ENCODE data around the gene FLOT2.
"Not testable (repeated sequence)": the region's sequence is repeated elsewhere in the genome, so short reads cannot be mapped to it uniquely, and the experiment has no call there.

Gene FLOT2

DNA sequence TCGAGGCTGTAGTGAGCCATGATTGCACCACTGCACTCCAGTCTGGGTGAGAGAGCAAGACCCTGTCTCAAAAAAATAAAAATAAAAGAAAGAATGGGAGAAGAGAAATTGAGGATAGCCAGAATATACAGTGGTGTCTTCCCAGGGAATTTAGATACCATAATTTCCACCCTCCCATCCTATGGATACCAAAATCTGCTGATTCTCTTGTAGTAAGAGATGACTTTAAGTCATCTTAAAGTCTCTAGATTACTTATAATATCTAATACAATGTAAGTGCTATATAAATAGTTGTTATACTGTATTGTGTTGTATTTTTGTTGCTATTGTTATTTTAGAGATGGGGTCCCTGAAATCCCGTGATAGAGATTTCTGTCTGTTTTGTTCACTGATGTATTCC lies 44.2 kb downstream of the FLOT2 start:
- in situ Hi-C loops (cut with MboI; ENCODE audit: low sequenced_read_pairs) = no loop called here

DNA sequence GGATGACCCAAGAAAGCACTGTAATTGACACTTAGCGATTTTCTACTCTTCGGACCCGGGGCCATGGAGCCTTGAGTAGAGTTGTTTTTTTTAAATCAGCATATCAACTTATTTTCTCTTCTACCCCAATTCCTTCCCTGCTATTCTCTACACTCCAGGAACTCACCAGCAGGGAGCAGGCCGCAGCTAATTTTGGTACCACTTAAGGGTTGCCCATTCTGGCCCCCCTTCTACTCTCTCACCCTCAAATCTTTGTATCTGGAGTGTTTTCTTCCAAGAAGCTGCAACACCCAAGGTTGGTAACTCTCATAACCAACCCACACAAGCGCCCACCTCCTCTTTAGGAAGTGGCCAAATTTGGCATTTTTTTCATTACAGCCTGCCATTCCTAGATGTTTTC lies 48.3 kb downstream of the FLOT2 start:
- in situ Hi-C loops (cut with MboI; ENCODE audit: low sequenced_read_pairs) = no loop called here

DNA sequence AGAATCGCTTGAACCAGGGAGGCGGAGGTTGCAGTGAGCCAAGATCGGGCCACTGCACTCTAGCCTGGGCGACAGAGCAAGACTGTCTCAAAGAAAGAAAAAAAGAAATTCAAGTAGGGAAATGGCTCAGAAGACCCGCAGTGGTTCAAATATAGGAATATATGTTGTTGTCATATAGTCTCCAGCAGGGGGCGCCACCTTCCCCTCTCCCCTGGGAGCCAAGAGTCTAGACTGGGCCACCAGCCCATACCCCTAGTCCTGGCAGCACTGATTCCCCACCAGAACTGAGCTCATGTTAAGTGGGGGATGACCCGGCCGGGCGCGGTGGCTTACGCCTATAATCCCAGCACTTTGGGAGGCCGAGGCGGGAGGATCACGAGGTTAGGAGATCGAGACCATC lies 48.9 kb downstream of the FLOT2 start:
- in situ Hi-C loops (cut with MboI; ENCODE audit: low sequenced_read_pairs) = not testable (repeated sequence)

DNA sequence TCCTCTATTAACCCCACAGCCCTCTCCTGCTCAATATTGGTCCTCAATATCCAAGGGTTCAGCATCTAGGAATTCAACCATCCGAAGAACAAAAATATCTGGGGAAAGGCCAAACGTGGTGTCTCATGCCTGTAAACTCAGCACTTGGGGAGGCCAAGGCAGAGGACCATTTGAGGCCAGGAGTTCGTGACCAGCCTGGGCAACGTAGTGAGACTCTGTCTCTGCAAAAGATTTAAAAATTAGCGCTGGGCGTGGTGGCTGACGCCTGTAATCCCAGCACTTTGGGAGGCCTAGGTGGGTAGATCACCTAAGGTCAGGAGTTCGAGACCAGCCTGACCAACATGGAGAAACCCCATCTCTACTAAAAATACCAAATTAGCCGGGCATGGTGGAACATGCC lies 50.8 kb downstream of the FLOT2 start:
- in situ Hi-C loops (cut with MboI; ENCODE audit: low sequenced_read_pairs) = not testable (repeated sequence)

DNA sequence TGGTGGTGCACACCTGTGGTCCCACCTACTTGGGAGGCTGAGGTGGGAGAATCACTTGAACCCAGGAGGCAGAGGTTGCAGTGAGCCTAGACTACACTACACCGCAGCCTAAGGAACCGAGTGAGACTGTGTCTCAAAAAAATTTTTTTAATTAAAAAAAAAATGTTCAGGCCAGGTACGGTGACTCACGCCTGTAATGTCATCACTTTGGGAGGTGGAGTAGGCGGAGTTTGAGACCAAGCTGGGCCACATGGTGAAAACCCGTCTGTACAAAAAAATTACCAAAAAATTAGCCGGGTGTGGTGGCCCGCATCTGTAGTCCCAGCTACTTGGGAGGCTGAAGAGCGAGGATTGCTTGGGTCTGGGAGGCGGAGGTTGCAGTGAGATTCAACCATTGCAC lies 51.3 kb downstream of the FLOT2 start:
- in situ Hi-C loops (cut with MboI; ENCODE audit: low sequenced_read_pairs) = no loop called here

DNA sequence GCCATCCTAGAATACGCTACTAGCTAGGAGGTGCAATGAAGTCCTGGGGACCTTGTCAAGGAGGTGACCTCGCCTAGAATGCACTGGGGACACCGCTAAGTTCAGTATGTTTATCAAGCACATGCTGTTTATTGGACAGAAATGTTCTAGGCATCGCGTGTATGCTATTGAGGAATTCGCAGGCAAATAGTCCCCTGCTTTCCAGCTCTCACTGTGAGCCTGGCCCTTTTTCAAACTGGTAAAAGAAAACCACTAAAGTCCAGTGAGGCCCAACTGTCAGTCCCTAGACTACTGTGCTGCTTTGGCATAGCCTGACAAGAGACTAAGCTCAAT lies 53.8 kb downstream of the FLOT2 start:
- in situ Hi-C loops (cut with MboI; ENCODE audit: low sequenced_read_pairs) = no loop called here

DNA sequence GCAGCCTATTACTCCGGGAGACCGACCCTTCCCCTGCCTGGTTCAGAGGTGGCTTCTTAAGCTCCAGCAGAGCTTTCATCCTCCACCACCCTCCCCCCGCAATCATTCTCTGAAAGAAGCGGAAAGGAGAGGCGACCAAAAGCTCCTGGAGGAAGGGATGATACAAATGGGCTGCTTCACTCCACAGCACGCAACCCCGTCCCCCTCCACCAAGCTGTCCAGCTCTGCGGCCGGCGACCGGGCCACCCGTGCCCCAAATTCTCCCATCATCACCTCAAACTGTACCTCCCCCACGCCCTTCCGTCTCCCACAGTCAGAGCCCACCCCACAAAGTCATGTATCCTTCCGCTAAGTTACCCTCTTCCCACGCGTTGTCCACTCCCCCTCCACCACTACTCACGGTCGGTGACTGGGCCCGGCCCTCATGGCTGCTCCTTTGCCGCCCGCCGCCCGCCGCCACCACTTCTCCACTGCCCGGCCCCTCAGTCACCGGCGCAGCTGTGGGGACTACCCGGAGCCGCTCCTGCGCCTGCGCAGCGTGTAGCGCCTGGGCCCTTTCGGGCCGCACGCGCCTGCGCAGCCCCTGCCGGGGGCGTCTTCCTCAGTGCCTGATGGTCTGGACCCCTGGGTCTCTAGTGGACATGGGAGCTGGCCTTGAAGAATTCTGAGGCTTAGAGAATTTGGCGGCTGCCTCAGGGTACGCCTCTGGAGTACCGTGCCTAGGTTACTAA lies 55.1 kb downstream of the FLOT2 start, which contains the start of gene FAM222B:
Gene FAM222B (minus strand): TSS at position 509 of the 731 bp plus-strand sequence. CDS start 76,123 bp downstream, outside the sequence.
- in situ Hi-C loops (cut with MboI; ENCODE audit: low sequenced_read_pairs) = no loop called here

DNA sequence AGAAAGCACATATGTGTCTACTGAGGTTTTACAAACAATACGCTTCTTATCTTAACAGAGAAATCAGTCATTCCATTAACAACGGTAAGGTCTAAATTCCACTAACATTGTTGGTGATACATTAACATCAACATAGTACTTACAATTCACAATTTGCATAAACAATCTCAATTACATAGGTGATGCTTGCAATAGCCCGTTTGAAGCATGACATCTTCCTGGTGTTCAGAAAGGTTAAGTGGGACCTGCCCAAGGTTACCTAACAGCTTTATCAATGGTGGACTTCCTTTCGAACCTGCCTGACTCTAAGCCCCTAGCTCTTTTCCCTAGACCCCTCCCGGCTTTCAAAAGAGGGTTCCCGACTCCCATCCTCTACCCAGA lies 55.6 kb downstream of the FLOT2 start:
- in situ Hi-C loops (cut with MboI; ENCODE audit: low sequenced_read_pairs) = no loop called here

DNA sequence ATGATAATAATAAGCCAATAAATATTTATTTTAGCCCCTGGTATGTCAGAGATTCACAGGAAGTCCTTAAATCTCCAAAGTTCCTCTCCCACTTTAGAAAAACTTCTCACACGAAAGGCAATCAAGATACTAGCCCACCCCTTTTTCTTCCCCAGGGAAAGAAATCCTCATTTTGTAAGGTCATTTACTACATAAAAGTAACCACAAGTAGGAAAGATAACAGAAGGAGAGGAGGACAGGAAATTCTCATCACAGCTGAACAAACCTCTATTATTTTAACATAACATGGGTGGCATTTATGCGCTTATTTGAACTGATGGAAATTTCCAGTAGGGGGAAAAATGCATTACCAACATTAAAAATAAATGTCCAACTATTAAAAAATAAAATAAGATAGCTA lies 58.3 kb downstream of the FLOT2 start:
- in situ Hi-C loops (cut with MboI; ENCODE audit: low sequenced_read_pairs) = no loop called here

DNA sequence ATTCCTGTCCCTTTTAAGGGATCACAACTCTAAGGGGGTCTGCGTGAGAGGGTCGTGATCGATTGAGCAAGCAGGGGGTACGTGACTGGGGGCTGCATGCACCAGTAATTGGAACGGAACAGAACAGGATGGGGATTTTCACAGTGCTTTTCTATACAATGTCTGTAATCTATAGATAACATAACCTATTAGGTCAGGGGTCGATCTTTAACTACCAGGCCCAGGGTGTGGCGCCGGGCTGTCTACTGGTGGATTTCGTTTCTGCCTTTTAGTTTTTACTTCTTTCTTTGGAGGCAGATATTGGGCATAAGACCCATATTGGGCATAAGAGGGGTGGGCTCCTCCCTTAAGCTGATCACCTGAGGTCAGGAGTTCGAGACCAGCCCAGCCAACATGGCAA lies 61.0 kb downstream of the FLOT2 start:
- in situ Hi-C loops (cut with MboI; ENCODE audit: low sequenced_read_pairs) = not testable (repeated sequence)

DNA sequence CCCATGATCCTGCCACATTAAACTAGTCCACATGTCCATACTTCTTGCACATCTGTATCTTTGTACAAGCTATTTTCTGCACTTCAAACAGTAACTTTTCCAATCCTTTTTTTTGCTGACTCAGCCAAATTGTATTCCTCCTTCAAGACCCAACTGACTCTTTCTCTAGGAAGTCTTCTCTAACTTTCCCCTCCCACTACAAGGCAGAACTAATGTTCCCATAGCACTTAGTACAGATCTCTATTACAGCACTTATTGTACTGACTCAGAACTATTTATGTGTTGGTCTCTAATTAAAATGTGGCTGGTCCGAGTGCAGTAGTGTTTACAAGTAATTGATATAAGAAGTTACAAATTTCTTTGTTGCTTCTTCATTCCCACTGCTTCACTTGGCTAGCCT lies 63.1 kb downstream of the FLOT2 start:
- in situ Hi-C loops (cut with MboI; ENCODE audit: low sequenced_read_pairs) = no loop called here
